Adrenal gland (tissue), 12 donors: ENCODE measurements around the gene CPT1A. TPM values are rescaled to one million over a fixed set of nuclear protein-coding genes. Genes with fewer than 3 reads are reported as not detected.

Source experiments
- DNase-seq, 7 donors: peaks; one replicate each; pipeline ENCODE4 v3.0.0-alpha.2; 2019 to 2020
- H3K27ac ChIP-seq, 5 donors: fragments of 200-600 bp; sonication (generic) in 4 of 5; 1 replicate in 3 of 5; 2 replicates in 2 of 5; pipeline versions ENCODE4 v1.5.1 to v1.8.0; 2016 to 2020; ENCODE audit warnings: mild to moderate bottlenecking in 1 of 5
- H3K27me3 ChIP-seq: fragments of 200-600 bp; 2 replicates; pipeline ENCODE4 v1.8.0; 2021
- H3K36me3 ChIP-seq, 2 donors: fragments of 200-600 bp; replicated peaks in 1 of 2; 1 replicate in 1 of 2; 2 replicates in 1 of 2; pipeline versions ENCODE4 v1.5.1 to v1.8.0; 2018 to 2022
- H3K4me1 ChIP-seq, 2 donors: fragments of 200-600 bp; replicated peaks in 1 of 2; 1 replicate in 1 of 2; 2 replicates in 1 of 2; pipeline versions ENCODE4 v1.5.1 to v1.8.0; 2018 to 2021
- H3K4me3 ChIP-seq, 4 donors: fragments of 200-600 bp; sonication (generic) in 3 of 4; one replicate each; pipeline ENCODE4 v1.5.1; 2016 to 2018
- H3K9me3 ChIP-seq, 3 donors: fragments of 200-600 bp; sonication (generic) in 1 of 3; replicated peaks in 1 of 3; 1 replicate in 2 of 3; 2 replicates in 1 of 3; pipeline versions ENCODE4 v1.5.1 to v1.8.0; 2016 to 2021
- CTCF ChIP-seq, 6 experiments: fragments of 450-650 bp in 4 of 6; fragments of 200-600 bp in 2 of 6; sonication (generic) in 1 of 6; IDR thresholded peaks; 1 replicate in 5 of 6; 2 replicates in 1 of 6; pipeline versions ENCODE4 v1.5.1 to v1.8.0; 2016 to 2021; ENCODE audit warnings: antibody characterized with exemption in 6 of 6, mild to moderate bottlenecking in 2 of 6, moderate library complexity in 1 of 6
- POLR2A ChIP-seq, 2 donors: fragments of 450-650 bp; IDR thresholded peaks; one replicate each; pipeline ENCODE4 v1.6.1; 2017; ENCODE audit warnings: antibody characterized with exemption in 2 of 2, mild to moderate bottlenecking in 2 of 2, moderate library complexity in 1 of 2
- WGBS, 4 donors: extraction: QIAGEN DNeasy Blood & Tissue Kit in 2 of 4; methylation state at CpG; one replicate each; pipeline versions ENCODE4 v1.1.5 to v1.1.7; 2013 to 2017; 5-methylcytosine and 5-hydroxymethylcytosine counted together
- intact Hi-C, 2 donors: fragments of 100-400 bp; cut with DNase I; formaldehyde crosslinking; loops; one replicate each; pipeline versions ENCODE4 v1.14.1 to v1.15.0; 2022 to 2023
- polyA plus RNA-seq, 3 donors: library from polyadenylated mRNA; stranded (reverse); fragments of 200-250 nt in 2 of 3; fragments of 350-450 nt in 1 of 3; fragmentation: Illumina TruSeq in 1 of 3; extraction: RNeasy Lipid Tissue Mini Kit (QIAGEN cat#74804) in 1 of 3; gene quantifications; one replicate each; pipeline ENCODE4 v1.2.3, GENCODE V29; 2013 to 2014
- total RNA-seq, 9 donors: library from RNA; depleted of rRNA in 4 of 9; stranded (reverse); fragments of >200 nt in 4 of 9; fragments of 120-200 nt in 1 of 9; fragmentation: NEBNext Ultra II Directional in 1 of 9; extraction: Animal tissue kit (Norgen Biotek cat#: 25700) in 1 of 9; gene quantifications; one replicate each; pipeline versions ENCODE4 v1.1.0 to v1.2.4, GENCODE V29; 2013 to 2023
- donor health status: healthy with polysubstance abuse.
- donor health status: Bipolar disorder and iron deficiency.
- donor health status: DM: yes; HTN: yes; CAD: no.
- donor health status: DM: no; HTN: no; CAD: no.
- donor health status: DM: no; HTN: no; CAD: no.
- donor health status: DM: yes; HTN: yes; CAD: no.

Gene CPT1A
- total and polyA plus RNA-seq, 12 donors = 15.2 to 140 (median 66.0) TPM

DNA sequence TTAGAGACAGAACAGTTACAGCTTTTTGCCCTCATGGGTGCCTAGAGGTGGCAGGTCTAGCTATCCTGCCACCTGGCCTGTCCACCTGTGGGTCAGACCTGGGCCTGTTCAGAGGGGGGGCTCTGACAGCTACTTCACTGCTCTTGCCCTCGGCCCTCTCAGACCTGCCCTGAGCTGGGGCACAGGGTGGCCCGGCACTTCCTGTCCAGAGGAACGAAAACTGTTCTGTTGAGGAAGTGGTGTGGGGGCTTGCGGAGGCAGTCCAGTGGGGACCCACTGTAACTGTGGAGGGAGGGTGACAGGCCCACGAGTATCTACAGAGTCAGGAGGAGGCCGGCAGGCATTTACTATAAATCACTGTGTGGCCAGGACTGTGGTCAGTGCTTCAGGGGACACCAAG, 106.6 kb downstream of the CPT1A start:
- no peaks in the 10 kb centered on the region for H3K36me3 ChIP-seq
- no peaks in the 10 kb centered on the region for H3K4me1 ChIP-seq
- intact Hi-C loops = no loop called here
- WGBS, 4 donors = 58 to 87% (median 68%) methylated on average over 6 of the region's 6 CpGs
- no peak for DNase-seq
- H3K27ac ChIP-seq = no peak overlapping the region
- H3K9me3 ChIP-seq = no peaks in the 10 kb centered on the region
- no peak overlapping the region for H3K4me3 ChIP-seq
- no peaks in the 10 kb centered on the region for H3K27me3 ChIP-seq
- no peak for TF ChIP-seq POLR2A (IDR thresholded peaks at IDR 0.05)
- no peak for TF ChIP-seq CTCF (IDR thresholded peaks at IDR 0.05)

- H3K36me3 ChIP-seq = no peaks in the 10 kb centered on the region
- no peaks in the 10 kb centered on the region for H3K27me3 ChIP-seq
- H3K9me3 ChIP-seq = no peaks in the 10 kb centered on the region
- intact Hi-C loops = no loop called here
- 86 to 90% (median 89%) methylated on average over 7 of the region's 7 CpGs for WGBS, 4 donors
- TF ChIP-seq POLR2A (IDR thresholded peaks at IDR 0.05) = no peak
- TF ChIP-seq CTCF (IDR thresholded peaks at IDR 0.05) = no peak
- no peaks in the 10 kb centered on the region for H3K4me1 ChIP-seq
- no peak overlapping the region for H3K27ac ChIP-seq
- H3K4me3 ChIP-seq = no peak overlapping the region
- no peak for DNase-seq
Measured at GRCh38 chr11:68734111-68734510, 107.6 kb downstream of the CPT1A start.

DNA sequence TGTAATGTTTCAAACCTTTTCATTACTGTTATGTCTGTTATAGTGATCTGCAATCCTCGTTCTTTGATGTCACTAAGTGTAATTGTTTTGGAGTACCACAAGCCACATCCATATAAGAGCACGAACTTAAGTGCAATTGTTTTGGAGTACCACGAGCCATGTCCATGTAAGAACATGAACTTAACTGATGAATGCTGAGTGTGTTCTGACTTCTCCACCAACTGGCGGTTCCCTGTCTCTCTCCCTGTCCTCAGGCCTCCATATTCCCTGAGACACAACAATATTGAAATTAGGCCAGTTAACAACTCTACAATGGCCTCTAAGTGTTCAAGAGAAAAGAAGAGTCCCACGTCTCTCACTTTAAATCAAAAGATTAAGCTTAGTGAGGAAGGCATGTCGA, 113.9 kb downstream of the CPT1A start:
- H3K27me3 ChIP-seq = no peaks in the 10 kb centered on the region
- no peak overlapping the region for H3K27ac ChIP-seq
- no peaks in the 10 kb centered on the region for H3K4me1 ChIP-seq
- H3K4me3 ChIP-seq = no peak overlapping the region
- no peaks in the 10 kb centered on the region for H3K36me3 ChIP-seq
- DNase-seq = no peak
- intact Hi-C loops = no loop called here
- TF ChIP-seq POLR2A (IDR thresholded peaks at IDR 0.05) = no peak
- TF ChIP-seq CTCF (IDR thresholded peaks at IDR 0.05) = peak in 2 of 6 experiments; percentile 7 to 19
- 72 to 88% (median 77%) methylated on average over 6 of the region's 6 CpGs for WGBS, 4 donors
- H3K9me3 ChIP-seq = no peaks in the 10 kb centered on the region

DNA sequence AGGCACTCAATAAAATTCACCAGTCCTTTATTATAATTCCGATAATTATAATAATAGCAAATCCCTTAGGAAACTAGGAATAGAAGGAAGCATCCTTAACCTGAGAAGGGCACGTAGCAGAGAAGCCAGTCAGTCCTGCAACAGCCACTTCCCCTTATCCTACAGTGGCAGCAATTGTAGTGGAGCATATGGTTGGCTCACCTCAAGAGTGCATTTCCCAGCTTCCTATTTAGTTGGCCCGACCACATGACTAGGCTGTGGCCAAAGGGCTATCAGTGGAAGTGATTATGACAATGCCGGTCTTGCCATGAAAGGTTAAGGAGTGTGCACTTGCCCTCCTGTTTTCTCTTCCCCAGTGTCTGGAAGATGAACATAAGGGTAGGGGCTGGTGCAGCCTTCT, 117.4 kb downstream of the CPT1A start:
- intact Hi-C loops = no loop called here
- no peak for DNase-seq
- Histone ChIP-seq H3K27ac (no peak overlapping the region), H3K36me3 (no peaks in the 10 kb centered on the region), H3K4me1 (no peaks in the 10 kb centered on the region), H3K9me3 (no peaks in the 10 kb centered on the region), H3K4me3 (no peak overlapping the region), H3K27me3 (no peaks in the 10 kb centered on the region)
- no peak for TF ChIP-seq CTCF (IDR thresholded peaks at IDR 0.05)
- no peak for TF ChIP-seq POLR2A (IDR thresholded peaks at IDR 0.05)
- WGBS, 4 donors = 64 to 85% (median 78%) methylated on average over 4 of the region's 4 CpGs
